CD4-positive, alpha-beta T cell (primary cell): ENCODE data around the gene RAD1. TPM values are rescaled to one million over a fixed set of nuclear protein-coding genes. Genes with fewer than 3 reads are reported as not detected.

Experiments used
- ATAC-seq: fragments of 200-7000 bp; cut with Tn5 transposase; one replicate; pipeline ENCODE4 v1.10.0; 2022; ENCODE audit warnings: mild to moderate bottlenecking; ENCODE audit not compliant: poor library complexity
- CTCF ChIA-PET: fragments of 350-600 bp; sonication (Branson Sonifier 250); formaldehyde crosslinking; loops from one replicate; lab custom pipeline; 2021; ENCODE audit warnings: antibody characterized with exemption, inconsistent platforms; lab: Charles Lee
- POLR2A ChIA-PET: fragments of 350-600 bp; sonication (Branson Sonifier 250); formaldehyde crosslinking; loops from one replicate; lab custom pipeline; 2021; ENCODE audit warnings: antibody characterized with exemption, inconsistent platforms; lab: Charles Lee
- DNase-seq, 14 experiments: peaks; one replicate each; pipeline ENCODE4 v3.0.0-alpha.2; 2013 to 2020; ENCODE audit warnings: mixed read lengths in 2 of 14
- H3K27ac ChIP-seq, 2 donors: one replicate each; pipeline versions ENCODE4 v1.5.1 to v1.7.0; 2013; ENCODE audit warnings: low read length in 2 of 2, low read depth in 1 of 2, mild to moderate bottlenecking in 1 of 2
- H3K27me3 ChIP-seq, 2 experiments: 1 replicate in 1 of 2; 2 replicates in 1 of 2; pipeline versions ENCODE4 v1.6.1 to v1.7.0; 2013; ENCODE audit warnings: low read length in 2 of 2, control low read depth in 1 of 2, mild to moderate bottlenecking in 1 of 2, moderate library complexity in 1 of 2; ENCODE audit not compliant: insufficient read depth in 2 of 2, control insufficient read depth in 1 of 2
- H3K36me3 ChIP-seq: one replicate; pipeline ENCODE4 v1.6.1; 2013; ENCODE audit warnings: low read length, control low read depth; ENCODE audit not compliant: insufficient read depth
- H3K4me1 ChIP-seq: one replicate; pipeline ENCODE4 v1.6.1; 2013; ENCODE audit warnings: low read length, control low read depth; ENCODE audit not compliant: insufficient read depth
- H3K4me3 ChIP-seq: one replicate; pipeline ENCODE4 v1.5.1; 2013; ENCODE audit warnings: mild to moderate bottlenecking, low read length, moderate library complexity
- H3K9me3 ChIP-seq, 2 experiments: 1 replicate in 1 of 2; 2 replicates in 1 of 2; pipeline versions ENCODE4 v1.6.1 to v1.7.0; 2013; ENCODE audit warnings: low read length in 2 of 2, mild to moderate bottlenecking in 2 of 2, control low read depth in 1 of 2, moderate library complexity in 1 of 2; ENCODE audit not compliant: control insufficient read depth in 1 of 2, insufficient read depth in 1 of 2
- H3K27ac Mint-ChIP-seq: one replicate; pipeline ENCODE4 v1.8.0; 2020; ENCODE audit warnings: mixed read lengths
- H3K27me3 Mint-ChIP-seq: one replicate; pipeline ENCODE4 v1.8.0; 2021; ENCODE audit warnings: mixed read lengths
- H3K36me3 Mint-ChIP-seq: one replicate; pipeline ENCODE4 v1.8.0; 2021; ENCODE audit warnings: low read depth, mixed read lengths
- H3K4me1 Mint-ChIP-seq: one replicate; pipeline ENCODE4 v1.8.0; 2021; ENCODE audit warnings: low read depth, mixed read lengths
- H3K4me3 Mint-ChIP-seq: one replicate; pipeline ENCODE4 v1.8.0; 2020; ENCODE audit warnings: mild to moderate bottlenecking, mixed read lengths
- H3K9me3 Mint-ChIP-seq: one replicate; pipeline ENCODE4 v1.8.0; 2020; ENCODE audit warnings: mixed read lengths
- CTCF ChIP-seq: fragments of 200-600 bp; IDR thresholded peaks from one replicate; pipeline ENCODE4 v1.8.0; 2022; ENCODE audit warnings: antibody characterized with exemption, mild to moderate bottlenecking
- intact Hi-C, 2 experiments: fragments of 100-400 bp; cut with DNase I in 1 of 2; cut with micrococcal nuclease in 1 of 2; formaldehyde crosslinking; loops; one replicate each; pipeline versions ENCODE4 v1.15.1 to v1.9.0; 2023 to 2025; cut with DNase I, micrococcal nuclease
- total RNA-seq, 174 experiments: library from RNA in 2 of 174; stranded (reverse) in 2 of 174; gene quantifications; one replicate each; pipeline ENCODE4 v1.2.3 and lab custom pipeline; 2021 to 2026

Gene RAD1
- total RNA-seq, 2 experiments from 2014 or later: 26.7 to 29.2 TPM

GRCh38 chr5:34881246-34881645, 34.1 kb downstream of the RAD1 start:
- no peaks in the 10 kb centered on the region for H3K4me1 Mint-ChIP-seq
- TF ChIP-seq CTCF: no peak
- H3K36me3 ChIP-seq: no peaks in the 10 kb centered on the region
- H3K4me3 ChIP-seq: no peak overlapping the region
- H3K4me1 ChIP-seq: no peaks in the 10 kb centered on the region
- ATAC-seq: no peak
- CTCF ChIA-PET: no interaction called here
- no peaks in the 10 kb centered on the region for H3K9me3 Mint-ChIP-seq
- DNase-seq: no peak
- H3K27ac Mint-ChIP-seq: no peak overlapping the region
- no peaks in the 10 kb centered on the region for H3K27me3 ChIP-seq
- POLR2A ChIA-PET: no interaction called here
- no peaks in the 10 kb centered on the region for H3K9me3 ChIP-seq
- no peak overlapping the region for H3K27ac ChIP-seq
- intact Hi-C loops: loop anchor here in 1 of 2 experiments (5.0 kb wide), 1 partner anchor 74 kb away; no protein-coding TSS in a partner anchor
- no peaks in the 10 kb centered on the region for H3K36me3 Mint-ChIP-seq
- H3K27me3 Mint-ChIP-seq: peaks cover 14% of the 10 kb centered on the region
- no peak overlapping the region for H3K4me3 Mint-ChIP-seq

- H3K9me3 Mint-ChIP-seq: peaks cover 4% of the 10 kb centered on the region
- TF ChIP-seq CTCF: no peak
- POLR2A ChIA-PET: no interaction called here
- no peaks in the 10 kb centered on the region for H3K36me3 Mint-ChIP-seq
- intact Hi-C loops: no loop called here
- ATAC-seq (no peak), DNase-seq (no peak)
- Histone ChIP-seq H3K9me3 (peaks cover 0 to 4% of the 10 kb centered on the region in 2 experiments), H3K4me3 (no peak overlapping the region), H3K27ac (no peak overlapping the region), H3K27me3 (no peaks in the 10 kb centered on the region), H3K4me1 (no peaks in the 10 kb centered on the region), H3K36me3 (no peaks in the 10 kb centered on the region)
- H3K4me3 Mint-ChIP-seq: no peak overlapping the region
- H3K27me3 Mint-ChIP-seq: peaks cover 17% of the 10 kb centered on the region
- H3K27ac Mint-ChIP-seq: no peak overlapping the region
- CTCF ChIA-PET: no interaction called here
- no peaks in the 10 kb centered on the region for H3K4me1 Mint-ChIP-seq
These were observed 39.0 kb downstream of the RAD1 start for GRCh38 chr5:34876275-34876674.

GRCh38 chr5:34870382-34870781, 44.9 kb downstream of the RAD1 start:
- H3K36me3 Mint-ChIP-seq: no peaks in the 10 kb centered on the region
- no peak for TF ChIP-seq CTCF
- POLR2A ChIA-PET: no interaction called here

More at GRCh38 chr5:34870382-34870781, 44.9 kb downstream of the RAD1 start:
- no peaks in the 10 kb centered on the region for H3K27me3 ChIP-seq
- intact Hi-C loops: no loop called here
- no peak overlapping the region for H3K4me3 Mint-ChIP-seq
- peaks cover under 1% of the 10 kb centered on the region for H3K9me3 Mint-ChIP-seq
- no peaks in the 10 kb centered on the region for H3K36me3 ChIP-seq
- no peak overlapping the region for H3K27ac ChIP-seq
- ATAC-seq (no peak), DNase-seq (no peak)
- H3K27me3 Mint-ChIP-seq: peaks cover 5% of the 10 kb centered on the region
- CTCF ChIA-PET: no interaction called here
- no peak overlapping the region for H3K27ac Mint-ChIP-seq
- no peaks in the 10 kb centered on the region for H3K4me1 Mint-ChIP-seq
- no peaks in the 10 kb centered on the region for H3K9me3 ChIP-seq
- no peak overlapping the region for H3K4me3 ChIP-seq
- no peaks in the 10 kb centered on the region for H3K4me1 ChIP-seq
